Measurements from ENCODE around the gene ELOVL5. TPM values are rescaled to one million over a fixed set of nuclear protein-coding genes. Genes with fewer than 3 reads are reported as not detected.

The ELOVL5 gene
- total RNA-seq, 3 donors from 2014 or later = 11.5 to 60.6 (median 27.5) TPM

DNA sequence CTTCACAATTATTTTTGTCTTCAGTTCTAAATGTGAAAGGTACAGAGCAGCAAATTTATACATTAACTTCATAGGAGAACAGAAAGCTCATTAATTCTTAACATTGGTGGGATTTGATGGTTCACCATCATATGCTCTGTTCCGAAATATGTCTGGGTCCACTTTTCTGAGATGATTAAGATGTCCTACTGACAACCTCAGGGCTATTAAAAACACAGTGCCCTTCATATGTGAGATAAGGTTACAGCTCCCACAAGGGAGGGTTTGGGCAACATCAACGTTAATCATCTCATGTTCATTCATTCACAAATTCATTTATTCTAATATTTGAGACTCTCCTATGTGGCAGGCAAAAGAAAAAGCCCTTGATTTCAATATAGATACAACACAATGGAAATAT, 91.2 kb downstream of the ELOVL5 start:
- intact Hi-C loops (cut with DNase I, micrococcal nuclease) = no loop called here
- H3K36me3 ChIP-seq (ENCODE audit: low read depth) = no peaks in the 10 kb centered on the region
- no peak for ATAC-seq
- H3K9me3 ChIP-seq = no peaks in the 10 kb centered on the region
- no peak overlapping the region for H3K4me3 ChIP-seq
- DNase-seq = no peak
- TF ChIP-seq CTCF (IDR thresholded peaks at IDR 0.05) = no peak
- H3K4me1 ChIP-seq (ENCODE audit: low read depth) = no peaks in the 10 kb centered on the region

- H3K36me3 ChIP-seq (ENCODE audit: low read depth) = no peaks in the 10 kb centered on the region
- intact Hi-C loops (cut with DNase I, micrococcal nuclease) = no loop called here
- TF ChIP-seq CTCF (IDR thresholded peaks at IDR 0.05) = no peak
These were observed 91.7 kb downstream of the ELOVL5 start for GRCh38 chr6:53257001-53257400.

DNA sequence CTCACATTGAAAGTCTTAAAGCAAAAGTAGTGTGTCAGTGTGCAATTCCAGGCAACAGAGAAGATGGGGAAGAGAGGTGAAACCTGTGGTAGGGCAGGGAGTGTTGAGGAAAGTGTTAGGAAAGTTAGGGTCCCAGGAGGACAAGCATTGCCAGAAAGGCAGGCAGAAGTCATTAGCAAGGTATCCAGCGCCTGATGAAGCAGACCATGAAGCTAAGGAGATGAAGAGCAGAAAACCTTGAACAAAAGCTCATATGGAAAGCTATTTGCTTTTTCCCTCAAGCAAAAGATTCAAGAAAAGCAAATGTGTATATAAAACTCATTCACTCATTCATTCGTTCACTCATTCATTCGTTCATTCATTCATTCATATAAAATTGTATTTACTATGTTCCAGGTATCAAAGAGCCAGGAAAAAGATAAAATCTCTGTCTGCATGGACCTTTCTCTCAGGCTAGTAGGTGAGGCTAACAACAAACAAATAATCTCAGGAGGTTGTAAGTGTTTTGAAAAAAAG, 96.5 kb downstream of the ELOVL5 start:
- intact Hi-C loops (cut with DNase I, micrococcal nuclease) = no loop called here
- no peak for TF ChIP-seq CTCF (IDR thresholded peaks at IDR 0.05)
- no peaks in the 10 kb centered on the region for H3K9me3 ChIP-seq
- ATAC-seq (no peak), DNase-seq (no peak)
- no peaks in the 10 kb centered on the region for H3K4me1 ChIP-seq (ENCODE audit: low read depth)
- no peaks in the 10 kb centered on the region for H3K36me3 ChIP-seq (ENCODE audit: low read depth)
- no peak overlapping the region for H3K4me3 ChIP-seq

More at GRCh38 chr6:53257001-53257400, 91.7 kb downstream of the ELOVL5 start:
- H3K4me1 ChIP-seq (ENCODE audit: low read depth) = no peaks in the 10 kb centered on the region
- H3K9me3 ChIP-seq = no peaks in the 10 kb centered on the region
- no peak for ATAC-seq
- no peak for DNase-seq
- no peak overlapping the region for H3K4me3 ChIP-seq

GRCh38 chr6:53251033-53251672, 97.6 kb downstream of the ELOVL5 start:
- ATAC-seq (no peak), DNase-seq (no peak)
- H3K4me3 ChIP-seq = no peak overlapping the region
- H3K9me3 ChIP-seq = no peaks in the 10 kb centered on the region
- H3K4me1 ChIP-seq (ENCODE audit: low read depth) = no peaks in the 10 kb centered on the region
- intact Hi-C loops (cut with DNase I, micrococcal nuclease) = no loop called here
- no peaks in the 10 kb centered on the region for H3K36me3 ChIP-seq (ENCODE audit: low read depth)
- no peak for TF ChIP-seq CTCF (IDR thresholded peaks at IDR 0.05)

DNA sequence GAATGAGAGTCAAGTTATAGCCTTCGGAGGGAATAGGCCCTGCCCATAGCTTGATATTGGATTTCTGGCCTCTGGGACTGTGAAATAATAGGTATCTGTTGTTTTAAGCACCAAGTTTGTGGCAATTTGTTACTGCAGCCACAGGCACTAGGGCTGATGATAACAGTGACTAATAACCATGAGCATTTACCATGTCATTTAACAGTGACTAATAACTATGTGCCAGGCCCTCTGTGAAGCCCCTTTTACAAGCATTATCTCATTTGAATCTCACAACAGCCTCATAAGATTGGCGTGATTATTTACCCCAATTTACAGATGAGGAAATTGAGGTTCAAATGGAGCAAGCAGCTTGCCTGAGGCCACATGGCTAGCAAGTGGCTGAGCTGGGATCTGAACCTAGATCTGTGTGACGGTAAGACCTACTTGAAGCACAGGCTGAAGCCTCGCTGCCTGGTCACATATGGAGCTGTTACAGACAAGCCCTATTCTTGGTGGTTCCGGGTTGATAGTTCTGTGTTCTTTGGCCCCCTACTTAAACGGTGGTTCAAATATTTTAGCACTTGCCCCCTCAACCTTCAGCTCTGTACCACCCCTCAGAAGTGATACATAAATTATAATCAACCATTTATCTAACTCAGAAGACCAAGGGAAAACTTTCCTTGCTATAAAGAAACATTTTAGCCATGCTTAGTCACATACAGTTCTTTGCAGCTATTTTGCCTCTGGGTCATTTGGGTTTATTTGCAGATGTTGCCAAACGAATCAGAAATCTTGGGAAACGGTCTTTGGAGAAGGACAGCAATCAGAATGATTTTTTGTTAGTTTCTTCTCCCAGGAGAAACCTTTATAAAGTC, 98.3 kb downstream of the ELOVL5 start:
- no peak overlapping the region for H3K4me3 ChIP-seq
- TF ChIP-seq CTCF (IDR thresholded peaks at IDR 0.05) = no peak
- H3K36me3 ChIP-seq (ENCODE audit: low read depth) = no peaks in the 10 kb centered on the region
- no peaks in the 10 kb centered on the region for H3K9me3 ChIP-seq
- H3K4me1 ChIP-seq (ENCODE audit: low read depth) = no peaks in the 10 kb centered on the region
- intact Hi-C loops (cut with DNase I, micrococcal nuclease) = no loop called here
- ATAC-seq (no peak), DNase-seq (no peak)

Data from mucosa of descending colon (tissue), 3 donors.